GM12878 (cell line): ENCODE results near the gene TH. TPM values are rescaled to one million over a fixed set of nuclear protein-coding genes. Genes with fewer than 3 reads are reported as not detected.

Experiments used
- ATAC-seq: fragments of 200-7000 bp; cut with Tn5 transposase; 3 replicates; pipeline ENCODE4 v1.9.1; 2020; ENCODE audit warnings: mild to moderate bottlenecking, moderate library complexity
- BruUV-seq: library from RNA; stranded (reverse); fragments of 400-500 nt; replicated peaks from 2 replicates; lab custom pipeline; 2021; lab: Mats Ljungman, UMichigan
- CTCF ChIA-PET: fragments of 300-600 bp; sonication (Branson Sonifier 250); formaldehyde crosslinking; extraction: SDS; loops from one replicate; lab custom pipeline; 2021; ENCODE audit warnings: inconsistent platforms; lab: Yijun Ruan, JAX
- POLR2A ChIA-PET: fragments of 350-600 bp; formaldehyde crosslinking; extraction: SDS; loops from one replicate; lab custom pipeline; 2021; ENCODE audit warnings: inconsistent platforms; lab: Charles Lee
- RAD21 ChIA-PET: fragments of 300-600 bp; sonication (Branson Sonifier 250); formaldehyde crosslinking; loops from one replicate; lab custom pipeline; 2023; ENCODE audit warnings: antibody characterized with exemption; ENCODE audit not compliant: unreplicated experiment; lab: Charles Lee
- SMC1A ChIA-PET: fragments of 300-600 bp; sonication (Branson Sonifier 250); formaldehyde crosslinking; loops from one replicate; lab custom pipeline; 2023; ENCODE audit not compliant: unreplicated experiment, uncharacterized antibody; lab: Charles Lee
- DNase-seq: peaks from one replicate; pipeline ENCODE4 v3.0.0-alpha.2; 2011; ENCODE audit warnings: low read depth, low spot score
- FAIRE-seq: peaks from 3 replicates; lab custom pipeline; 2011; peaks lifted over from hg19 to GRCh38; lab: Jason Lieb, UNC
- H2AFZ ChIP-seq: 2 replicates; pipeline ENCODE4 v1.6.0; 2011; ENCODE audit warnings: low read depth, low read length, control low read depth; ENCODE audit not compliant: control insufficient read depth
- H3K27ac ChIP-seq: 2 replicates; pipeline ENCODE4 v1.5.1; 2011; ENCODE audit warnings: control low read depth; ENCODE audit not compliant: control insufficient read depth, insufficient read depth
- H3K27me3 ChIP-seq, 2 experiments: replicated peaks in 1 of 2; 2 replicates each; pipeline versions ENCODE4 v1.6.0 to v1.6.1; 2011; ENCODE audit warnings: low read length in 1 of 2; ENCODE audit not compliant: control insufficient read depth in 2 of 2, insufficient read depth in 2 of 2
- H3K36me3 ChIP-seq, 2 experiments: 2 replicates each; pipeline ENCODE4 v1.5.1; 2011; ENCODE audit warnings: low read length in 1 of 2; ENCODE audit not compliant: control insufficient read depth in 2 of 2, insufficient read depth in 2 of 2
- H3K4me1 ChIP-seq: 2 replicates; pipeline ENCODE4 v1.6.1; 2011; ENCODE audit warnings: mild to moderate bottlenecking, low read length, moderate library complexity, mixed read lengths; ENCODE audit not compliant: control insufficient read depth, insufficient read depth
- H3K4me2 ChIP-seq: 2 replicates; pipeline ENCODE4 v1.6.0; 2011; ENCODE audit warnings: control low read depth; ENCODE audit not compliant: control insufficient read depth, insufficient read depth
- H3K4me3 ChIP-seq: fragments of 200-600 bp; sonication (generic); 2 replicates; pipeline ENCODE4 v1.5.1; 2016
- H3K79me2 ChIP-seq: 2 replicates; pipeline ENCODE4 v1.6.0; 2011; ENCODE audit warnings: low read length; ENCODE audit not compliant: control insufficient read depth, insufficient read depth
- H3K9ac ChIP-seq: 2 replicates; pipeline ENCODE4 v1.8.0; 2011; ENCODE audit warnings: low read length, control low read depth, mixed read lengths; ENCODE audit not compliant: control insufficient read depth, insufficient read depth
- H3K9me3 ChIP-seq: replicated peaks from 3 replicates; pipeline ENCODE4 v1.5.1; 2011; ENCODE audit warnings: mild to moderate bottlenecking, low read length; ENCODE audit not compliant: control insufficient read depth, insufficient read depth
- H4K20me1 ChIP-seq: 2 replicates; pipeline ENCODE4 v1.6.0; 2011; ENCODE audit not compliant: control insufficient read depth, insufficient read depth
- BMI1 ChIP-seq: fragments of 450-650 bp; IDR thresholded peaks from 2 replicates; pipeline ENCODE4 v1.6.1; 2016; ENCODE audit warnings: mild to moderate bottlenecking, moderate library complexity, borderline replicate concordance
- CTCF ChIP-seq, 3 experiments: IDR thresholded peaks in 2 of 3; conservative IDR thresholded peaks in 1 of 3; 2 replicates each; pipeline ENCODE4 v1.5.1; 2011; ENCODE audit warnings: low read depth in 3 of 3, low read length in 3 of 3, mild to moderate bottlenecking in 3 of 3, control low read depth in 2 of 3, moderate library complexity in 2 of 3, inconsistent platforms in 1 of 3, mixed read lengths in 1 of 3; ENCODE audit not compliant: control insufficient read depth in 2 of 3, insufficient read depth in 1 of 3; ENCODE audit errors: extremely low read depth in 1 of 3
- HDAC6 ChIP-seq: fragments of 200-600 bp; sonication (generic); IDR thresholded peaks from one replicate; pipeline ENCODE4 v1.8.0; 2017; ENCODE audit warnings: antibody characterized with exemption; ENCODE audit not compliant: unreplicated experiment
- WGBS: methylation state at CpG from one replicate; pipeline ENCODE4 v1.1.6; 2016; ENCODE audit warnings: low lambda C conversion rate; ENCODE audit not compliant: insufficient replicate concordance, insufficient coverage; ENCODE audit errors: missing lambda C conversion rate; 5-methylcytosine and 5-hydroxymethylcytosine counted together
- in situ Hi-C: fragments of 300-500 bp; cut with MboI; formaldehyde crosslinking; loops from 9 replicates; pipeline ENCODE4 v1.14.3; 2018; ENCODE audit warnings: mixed read lengths
- intact Hi-C: fragments of 100-400 bp; cut with micrococcal nuclease; formaldehyde crosslinking; loops from one replicate; pipeline ENCODE4 v1.14.2; 2022; ENCODE audit not compliant: unreplicated experiment
- polyA plus RNA-seq, 11 experiments: library from polyadenylated mRNA; depleted of rRNA in 4 of 11; unstranded in 6 of 11; stranded (reverse) in 5 of 11; fragments of >200 nt; fragmentation: Nextera tagmentation in 4 of 11; fragmentation: Illumina TruSeq in 1 of 11; extraction: Ambion mirVana in 4 of 11; extraction: Trizol in 1 of 11; gene quantifications; 1 replicate in 1 of 11; 2 replicates in 10 of 11; pipeline versions ENCODE4 v1.2.1 to v1.2.3, GENCODE V29; 2011 to 2016; ENCODE audit warnings: inconsistent platforms in 2 of 11, missing spikeins in 2 of 11, low read depth in 1 of 11
- total RNA-seq, 4 experiments: library from RNA; depleted of rRNA in 3 of 4; stranded (reverse); fragments of >200 nt in 3 of 4; fragmentation: Illumina TruSeq in 1 of 4; extraction: Trizol in 1 of 4; gene quantifications; 2 replicates each; pipeline versions ENCODE4 v1.2.1 to v1.2.3, GENCODE V29; 2013 to 2021

Gene TH
- total and polyA plus RNA-seq, 10 of the 15 experiments (the other 5 are each of a cell fraction or from before 2014, with no cell fraction given) = not detected

GRCh38 chr11:2143799-2144543 is 27.6 kb downstream of the TH start:
- ATAC-seq = peak; percentile 38; the same call in 1 of the 3 replicates
- SMC1A ChIA-PET = interaction anchor here (0.6 kb wide), 1 partner anchor 744 kb away, joined by 3 read pairs; no protein-coding TSS in a partner anchor
- no peaks in the 10 kb centered on the region for H3K79me2 ChIP-seq

More at GRCh38 chr11:2143799-2144543, 27.6 kb downstream of the TH start:
- 7% methylated on average over 71 of the region's 72 CpGs for WGBS
- H3K4me3 ChIP-seq = no peak overlapping the region
- in situ Hi-C loops = no loop called here
- RAD21 ChIA-PET = interaction anchor here (1.6 kb wide), 1 partner anchor 8 kb away, joined by 4 read pairs; no protein-coding TSS in a partner anchor
- TF ChIP-seq CTCF (IDR thresholded peaks at IDR 0.05 in 2 of 3, conservative IDR thresholded peaks at IDR 0.05 in 1 of 3; ENCODE audit: control insufficient read depth in 2 of 3, extremely low read depth in 1 of 3, insufficient read depth in 1 of 3, low read depth in 3 of 3, low read length in 3 of 3) = peak in 1 of 3 experiments; percentile 21; a peak in 1 of 6 replicates
- peak; percentile 86 for TF ChIP-seq HDAC6
- TF ChIP-seq BMI1 = no peak
- TF ChIP-seq, all 136 proteins: peak for 2
- no peaks in the 10 kb centered on the region for H3K36me3 ChIP-seq
- no peaks in the 10 kb centered on the region for H3K9me3 ChIP-seq
- no TSS peak for BruUV-seq
- H4K20me1 ChIP-seq = no peaks in the 10 kb centered on the region
- intact Hi-C loops = no loop called here
- DNase-seq (no peak), FAIRE-seq (no peak)
- no peak overlapping the region for H3K4me2 ChIP-seq
- H3K4me1 ChIP-seq = no peaks in the 10 kb centered on the region
- H3K27me3 ChIP-seq = peaks cover 2 to 8% of the 10 kb centered on the region in 2 experiments; a peak in 3 of 4 replicates
- CTCF ChIA-PET = interaction anchor here (1.0 kb wide), 1 partner anchor 491 kb away, joined by 4 read pairs; no protein-coding TSS in a partner anchor
- no peak overlapping the region for H2AFZ ChIP-seq
- POLR2A ChIA-PET = no interaction called here
- H3K9ac ChIP-seq = no peak overlapping the region
- no peak overlapping the region for H3K27ac ChIP-seq
